ENCODE data around the gene PRKCH. TPM values are rescaled to one million over a fixed set of nuclear protein-coding genes. Genes with fewer than 3 reads are reported as not detected.

Gene PRKCH
- total RNA-seq, 1 donor from 2014 or later = 43.0 TPM

DNA sequence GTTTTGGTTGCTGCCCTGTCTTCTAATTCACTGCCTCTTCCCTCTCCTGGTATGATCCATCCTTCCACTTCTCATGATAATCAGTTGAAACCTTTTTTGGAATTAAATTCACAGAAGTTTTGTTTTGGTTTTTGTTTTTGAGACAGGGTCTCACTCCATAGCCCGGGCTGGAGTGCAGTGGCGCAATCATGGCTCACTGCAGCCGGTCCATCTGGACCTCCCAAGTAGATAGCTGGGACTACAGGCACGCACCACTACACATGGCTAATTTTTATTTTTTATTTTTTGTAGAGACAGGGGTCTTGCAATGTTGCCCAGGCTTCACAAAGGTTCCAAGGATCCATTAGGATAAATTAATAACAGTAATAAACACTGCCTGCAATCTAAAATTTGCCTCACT lies 164.3 kb downstream of the PRKCH start:
- Histone ChIP-seq H3K27me3 (no peaks in the 10 kb centered on the region), H3K4me3 (no peak overlapping the region), H3K36me3 (no peaks in the 10 kb centered on the region), H3K4me1 (peaks cover 26% of the 10 kb centered on the region), H3K27ac (peak overlapping the region; percentile 20), H3K9me3 (no peaks in the 10 kb centered on the region)
- no peak for TF ChIP-seq POLR2A (IDR thresholded peaks at IDR 0.05)
- TF ChIP-seq, protein P1, sequence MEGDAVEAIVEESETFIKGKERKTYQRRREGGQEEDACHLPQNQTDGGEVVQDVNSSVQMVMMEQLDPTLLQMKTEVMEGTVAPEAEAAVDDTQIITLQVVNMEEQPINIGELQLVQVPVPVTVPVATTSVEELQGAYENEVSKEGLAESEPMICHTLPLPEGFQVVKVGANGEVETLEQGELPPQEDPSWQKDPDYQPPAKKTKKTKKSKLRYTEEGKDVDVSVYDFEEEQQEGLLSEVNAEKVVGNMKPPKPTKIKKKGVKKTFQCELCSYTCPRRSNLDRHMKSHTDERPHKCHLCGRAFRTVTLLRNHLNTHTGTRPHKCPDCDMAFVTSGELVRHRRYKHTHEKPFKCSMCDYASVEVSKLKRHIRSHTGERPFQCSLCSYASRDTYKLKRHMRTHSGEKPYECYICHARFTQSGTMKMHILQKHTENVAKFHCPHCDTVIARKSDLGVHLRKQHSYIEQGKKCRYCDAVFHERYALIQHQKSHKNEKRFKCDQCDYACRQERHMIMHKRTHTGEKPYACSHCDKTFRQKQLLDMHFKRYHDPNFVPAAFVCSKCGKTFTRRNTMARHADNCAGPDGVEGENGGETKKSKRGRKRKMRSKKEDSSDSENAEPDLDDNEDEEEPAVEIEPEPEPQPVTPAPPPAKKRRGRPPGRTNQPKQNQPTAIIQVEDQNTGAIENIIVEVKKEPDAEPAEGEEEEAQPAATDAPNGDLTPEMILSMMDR (IDR thresholded peaks at IDR 0.05) = no peak
- TF ChIP-seq POLR2AphosphoS5 (IDR thresholded peaks at IDR 0.05; ENCODE audit: insufficient read depth in 1 of 2, low read depth in 1 of 2) = no peak
- intact Hi-C loops (cut with DNase I) = no loop called here
- peak in 1 of 2 donors; percentile 29 for DNase-seq (ENCODE audit: extremely low spot score in 2 of 2)

GRCh38 chr14:61486930-61487495 lies 165.6 kb downstream of the PRKCH start:
- intact Hi-C loops (cut with DNase I) = no loop called here
- Histone ChIP-seq H3K27me3 (no peaks in the 10 kb centered on the region), H3K9me3 (no peaks in the 10 kb centered on the region), H3K4me3 (no peak overlapping the region), H3K27ac (no peak overlapping the region), H3K4me1 (peaks cover 25% of the 10 kb centered on the region), H3K36me3 (no peaks in the 10 kb centered on the region)
- DNase-seq (ENCODE audit: extremely low spot score in 2 of 2) = peak in 1 of 2 donors; percentile 56
- no peak for TF ChIP-seq POLR2A (IDR thresholded peaks at IDR 0.05)
- TF ChIP-seq, protein P1 (IDR thresholded peaks at IDR 0.05) = no peak

DNA sequence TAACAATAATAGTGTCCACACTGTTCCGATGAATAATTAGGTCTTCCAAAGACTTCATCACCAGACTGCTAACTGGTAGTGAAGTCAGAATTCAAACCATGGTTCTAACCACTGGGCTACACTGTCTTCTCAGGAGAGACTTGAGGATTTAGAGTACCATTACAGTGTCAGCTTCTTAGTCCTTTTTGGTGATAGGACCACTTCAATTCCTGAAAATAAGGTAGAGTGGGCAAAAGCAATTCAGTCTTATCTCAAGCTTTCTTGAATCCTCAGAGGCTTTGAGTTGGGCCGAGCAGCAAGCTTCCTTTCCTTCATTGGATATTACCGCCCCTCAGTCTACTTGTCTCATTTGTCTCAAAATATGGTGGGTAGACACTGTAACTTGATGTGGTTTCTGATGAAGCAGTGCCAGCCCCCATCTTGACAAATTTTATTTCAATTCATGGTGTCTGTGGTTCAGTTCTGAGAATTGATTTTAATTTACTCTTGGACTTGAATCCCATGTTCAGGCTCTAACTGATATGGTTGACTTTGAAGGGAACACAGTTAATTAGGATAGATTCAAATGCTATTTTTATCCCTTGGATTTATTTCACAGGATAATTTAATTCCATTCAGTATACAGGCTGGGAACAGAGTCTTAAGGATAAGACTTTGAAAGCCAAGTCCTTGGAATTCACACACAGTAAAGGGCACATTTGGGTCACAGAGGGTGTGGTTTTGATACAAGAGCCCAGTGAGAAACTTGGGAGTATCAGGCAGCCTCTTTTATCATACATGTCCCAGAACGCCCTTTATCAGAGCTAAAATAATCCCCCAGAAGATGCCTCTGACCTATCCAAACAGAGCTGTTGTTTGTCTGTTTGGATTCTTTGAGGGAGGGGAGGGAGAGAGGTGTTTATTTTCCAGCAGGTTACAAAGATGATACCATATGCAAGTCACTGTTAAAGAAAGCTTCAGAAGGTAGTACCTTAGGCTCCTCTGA lies 167.3 kb downstream of the PRKCH start:
- TF ChIP-seq POLR2AphosphoS5 (IDR thresholded peaks at IDR 0.05; ENCODE audit: insufficient read depth in 1 of 2, low read depth in 1 of 2) (no peak), POLR2A (IDR thresholded peaks at IDR 0.05) (no peak)
- TF ChIP-seq, protein P1 (IDR thresholded peaks at IDR 0.05) = no peak
- no peaks in the 10 kb centered on the region for H3K27me3 ChIP-seq
- H3K9me3 ChIP-seq = no peaks in the 10 kb centered on the region
- H3K27ac ChIP-seq = no peak overlapping the region
- intact Hi-C loops (cut with DNase I) = no loop called here
- H3K4me1 ChIP-seq = peaks cover 39% of the 10 kb centered on the region
- peak in 1 of 2 donors; percentile 27 for DNase-seq (ENCODE audit: extremely low spot score in 2 of 2)
- H3K36me3 ChIP-seq = no peaks in the 10 kb centered on the region
- no peak overlapping the region for H3K4me3 ChIP-seq

GRCh38 chr14:61489512-61489911 lies 168.1 kb downstream of the PRKCH start:
- DNase-seq (ENCODE audit: extremely low spot score in 2 of 2) = no peak
- intact Hi-C loops (cut with DNase I) = no loop called here
- Histone ChIP-seq H3K27me3 (no peaks in the 10 kb centered on the region), H3K9me3 (no peaks in the 10 kb centered on the region), H3K36me3 (no peaks in the 10 kb centered on the region), H3K4me3 (no peak overlapping the region), H3K27ac (no peak overlapping the region), H3K4me1 (peaks cover 39% of the 10 kb centered on the region)
- TF ChIP-seq POLR2AphosphoS5 (IDR thresholded peaks at IDR 0.05; ENCODE audit: insufficient read depth in 1 of 2, low read depth in 1 of 2) (no peak), POLR2A (IDR thresholded peaks at IDR 0.05) (no peak)
- TF ChIP-seq, protein P1 (IDR thresholded peaks at IDR 0.05) = no peak

DNA sequence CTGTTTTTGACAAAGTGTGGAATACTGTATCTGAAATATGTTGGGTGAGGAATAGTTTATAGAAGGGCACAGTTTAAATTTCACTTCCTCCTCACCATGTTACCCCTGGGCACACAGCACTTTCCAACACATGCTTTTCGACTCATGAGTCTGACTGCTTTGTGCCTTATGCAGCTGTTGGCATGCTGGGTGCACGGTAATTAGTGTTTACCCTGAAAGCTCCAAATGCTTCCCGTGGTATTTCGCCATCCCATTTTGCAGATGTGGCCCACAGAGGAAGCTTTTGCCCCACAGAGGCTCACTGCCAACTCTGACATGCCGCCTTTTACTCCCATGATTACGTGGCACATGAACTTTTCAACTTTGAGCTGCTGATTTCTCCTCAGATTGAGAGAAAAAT lies 168.6 kb downstream of the PRKCH start:
- Histone ChIP-seq H3K36me3 (no peaks in the 10 kb centered on the region), H3K27me3 (no peaks in the 10 kb centered on the region), H3K27ac (no peak overlapping the region), H3K9me3 (no peaks in the 10 kb centered on the region), H3K4me3 (no peak overlapping the region), H3K4me1 (peaks cover 39% of the 10 kb centered on the region)
- intact Hi-C loops (cut with DNase I) = no loop called here
- no peak for DNase-seq (ENCODE audit: extremely low spot score in 2 of 2)
- TF ChIP-seq, protein P1 (IDR thresholded peaks at IDR 0.05) = no peak
- TF ChIP-seq POLR2A (IDR thresholded peaks at IDR 0.05) (no peak), POLR2AphosphoS5 (IDR thresholded peaks at IDR 0.05; ENCODE audit: insufficient read depth in 1 of 2, low read depth in 1 of 2) (no peak)
